ENCODE data around the gene TPX2. TPM values are rescaled to one million over a fixed set of nuclear protein-coding genes. Genes with fewer than 3 reads are reported as not detected.
"Not testable (repeated sequence)": the region's sequence is repeated elsewhere in the genome, so short reads cannot be mapped to it uniquely, and the experiment has no call there.

The TPX2 gene
- total and polyA plus RNA-seq, 10 of the 15 experiments (the other 5 are each of a cell fraction or from before 2014, with no cell fraction given) = 29.7 to 144 (median 89.0) TPM

DNA sequence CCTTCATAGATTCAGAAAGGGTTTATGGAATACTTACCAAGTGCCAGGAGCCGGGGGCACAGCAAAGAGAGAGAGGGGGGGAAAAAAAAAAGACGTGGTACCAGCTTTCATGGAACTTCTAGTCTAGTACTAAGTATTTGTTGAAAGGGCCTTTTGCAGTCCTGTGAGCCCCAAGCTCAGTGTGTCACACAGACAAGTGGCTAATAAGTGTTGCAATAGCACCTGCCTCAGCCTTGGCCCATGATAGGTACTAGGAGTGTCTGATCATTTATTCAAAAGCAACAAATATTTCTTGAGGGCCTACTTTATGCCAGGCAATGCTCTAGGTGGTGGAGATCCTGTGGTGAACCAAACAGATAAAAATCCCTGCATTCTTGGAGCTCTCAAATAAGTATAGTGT, 88.0 kb downstream of the TPX2 start:
- SMC1A ChIA-PET (ENCODE audit: uncharacterized antibody, unreplicated experiment) = no interaction called here
- FAIRE-seq = no peak
- whole genome bisulfite sequencing (ENCODE audit: insufficient coverage, insufficient replicate concordance, low lambda C conversion rate, missing lambda C conversion rate) = 6% methylated on average over 2 of the region's 2 CpGs
- Histone ChIP-seq H3K36me3 (ENCODE audit: control insufficient read depth in 2 of 2, insufficient read depth in 2 of 2, low read length in 1 of 2) (no peaks in the 10 kb centered on the region), H4K20me1 (ENCODE audit: control insufficient read depth, insufficient read depth) (no peaks in the 10 kb centered on the region), H3K27me3 (replicated peaks in 1 of 2; ENCODE audit: control insufficient read depth in 2 of 2, insufficient read depth in 2 of 2, low read length in 1 of 2) (no peaks in the 10 kb centered on the region), H3K4me3 (no peak overlapping the region), H3K4me1 (ENCODE audit: control insufficient read depth, insufficient read depth, low read length) (no peaks in the 10 kb centered on the region), H3K79me2 (ENCODE audit: control insufficient read depth, insufficient read depth, low read length) (no peaks in the 10 kb centered on the region), H2AFZ (ENCODE audit: control insufficient read depth, low read depth, low read length) (no peak overlapping the region), H3K9me3 (replicated peaks; ENCODE audit: control insufficient read depth, insufficient read depth, low read length) (no peaks in the 10 kb centered on the region), H3K27ac (ENCODE audit: control insufficient read depth, insufficient read depth) (no peak overlapping the region), H3K4me2 (ENCODE audit: control insufficient read depth, insufficient read depth) (no peak overlapping the region), H3K9ac (ENCODE audit: control insufficient read depth, insufficient read depth, low read length) (no peak overlapping the region)
- intact Hi-C loops (cut with micrococcal nuclease; ENCODE audit: unreplicated experiment) = no loop called here
- in situ Hi-C loops (cut with MboI) = loop anchor here (10.0 kb wide), 1 partner anchor 828 kb away; no protein-coding TSS in a partner anchor
- ATAC-seq = no peak
- POLR2A ChIA-PET = no interaction called here
- CTCF ChIA-PET = interaction anchor here (0.9 to 8.8 kb wide), 4 partner anchors 9 to 125 kb away, joined by 3 to 109 read pairs (median 4); partner anchors contain the start of genes FOXS1 and PDRG1
- BruUV-seq (replicated peaks) = no TSS peak
- no peak for DNase-seq (ENCODE audit: low read depth, low spot score)
- TF ChIP-seq, protein P1, sequence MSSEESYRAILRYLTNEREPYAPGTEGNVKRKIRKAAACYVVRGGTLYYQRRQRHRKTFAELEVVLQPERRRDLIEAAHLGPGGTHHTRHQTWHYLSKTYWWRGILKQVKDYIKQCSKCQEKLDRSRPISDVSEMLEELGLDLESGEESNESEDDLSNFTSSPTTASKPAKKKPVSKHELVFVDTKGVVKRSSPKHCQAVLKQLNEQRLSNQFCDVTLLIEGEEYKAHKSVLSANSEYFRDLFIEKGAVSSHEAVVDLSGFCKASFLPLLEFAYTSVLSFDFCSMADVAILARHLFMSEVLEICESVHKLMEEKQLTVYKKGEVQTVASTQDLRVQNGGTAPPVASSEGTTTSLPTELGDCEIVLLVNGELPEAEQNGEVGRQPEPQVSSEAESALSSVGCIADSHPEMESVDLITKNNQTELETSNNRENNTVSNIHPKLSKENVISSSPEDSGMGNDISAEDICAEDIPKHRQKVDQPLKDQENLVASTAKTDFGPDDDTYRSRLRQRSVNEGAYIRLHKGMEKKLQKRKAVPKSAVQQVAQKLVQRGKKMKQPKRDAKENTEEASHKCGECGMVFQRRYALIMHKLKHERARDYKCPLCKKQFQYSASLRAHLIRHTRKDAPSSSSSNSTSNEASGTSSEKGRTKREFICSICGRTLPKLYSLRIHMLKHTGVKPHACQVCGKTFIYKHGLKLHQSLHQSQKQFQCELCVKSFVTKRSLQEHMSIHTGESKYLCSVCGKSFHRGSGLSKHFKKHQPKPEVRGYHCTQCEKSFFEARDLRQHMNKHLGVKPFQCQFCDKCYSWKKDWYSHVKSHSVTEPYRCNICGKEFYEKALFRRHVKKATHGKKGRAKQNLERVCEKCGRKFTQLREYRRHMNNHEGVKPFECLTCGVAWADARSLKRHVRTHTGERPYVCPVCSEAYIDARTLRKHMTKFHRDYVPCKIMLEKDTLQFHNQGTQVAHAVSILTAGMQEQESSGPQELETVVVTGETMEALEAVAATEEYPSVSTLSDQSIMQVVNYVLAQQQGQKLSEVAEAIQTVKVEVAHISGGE (CRISPR knock-in tag; IDR thresholded peaks at IDR 0.05) = no peak
- TF ChIP-seq MXI1 (IDR thresholded peaks at IDR 0.05; ENCODE audit: low read depth, low read length) (no peak), RAD21 (IDR thresholded peaks at IDR 0.05; ENCODE audit: insufficient read depth, low read depth, low read length) (no peak), EGR1 (IDR thresholded peaks at IDR 0.05; ENCODE audit: borderline replicate concordance in 1 of 2, low read depth in 2 of 2, low read length in 2 of 2) (no peak), ATF7 (IDR thresholded peaks at IDR 0.05; ENCODE audit: low read depth) (no peak), TCF3 (IDR thresholded peaks at IDR 0.05; ENCODE audit: borderline replicate concordance, insufficient read depth, low read depth, low read length) (no peak)
- TF ChIP-seq, protein P2, sequence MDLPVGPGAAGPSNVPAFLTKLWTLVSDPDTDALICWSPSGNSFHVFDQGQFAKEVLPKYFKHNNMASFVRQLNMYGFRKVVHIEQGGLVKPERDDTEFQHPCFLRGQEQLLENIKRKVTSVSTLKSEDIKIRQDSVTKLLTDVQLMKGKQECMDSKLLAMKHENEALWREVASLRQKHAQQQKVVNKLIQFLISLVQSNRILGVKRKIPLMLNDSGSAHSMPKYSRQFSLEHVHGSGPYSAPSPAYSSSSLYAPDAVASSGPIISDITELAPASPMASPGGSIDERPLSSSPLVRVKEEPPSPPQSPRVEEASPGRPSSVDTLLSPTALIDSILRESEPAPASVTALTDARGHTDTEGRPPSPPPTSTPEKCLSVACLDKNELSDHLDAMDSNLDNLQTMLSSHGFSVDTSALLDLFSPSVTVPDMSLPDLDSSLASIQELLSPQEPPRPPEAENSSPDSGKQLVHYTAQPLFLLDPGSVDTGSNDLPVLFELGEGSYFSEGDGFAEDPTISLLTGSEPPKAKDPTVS (IDR thresholded peaks at IDR 0.05; ENCODE audit: low read depth, low read length) = no peak
- TF ChIP-seq, protein P3, sequence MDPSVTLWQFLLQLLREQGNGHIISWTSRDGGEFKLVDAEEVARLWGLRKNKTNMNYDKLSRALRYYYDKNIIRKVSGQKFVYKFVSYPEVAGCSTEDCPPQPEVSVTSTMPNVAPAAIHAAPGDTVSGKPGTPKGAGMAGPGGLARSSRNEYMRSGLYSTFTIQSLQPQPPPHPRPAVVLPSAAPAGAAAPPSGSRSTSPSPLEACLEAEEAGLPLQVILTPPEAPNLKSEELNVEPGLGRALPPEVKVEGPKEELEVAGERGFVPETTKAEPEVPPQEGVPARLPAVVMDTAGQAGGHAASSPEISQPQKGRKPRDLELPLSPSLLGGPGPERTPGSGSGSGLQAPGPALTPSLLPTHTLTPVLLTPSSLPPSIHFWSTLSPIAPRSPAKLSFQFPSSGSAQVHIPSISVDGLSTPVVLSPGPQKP (IDR thresholded peaks at IDR 0.05; ENCODE audit: low read depth, low read length) = no peak
- RAD21 ChIA-PET (ENCODE audit: unreplicated experiment) = interaction anchor here (1.0 kb wide), 1 partner anchor 9 kb away, joined by 5 read pairs; no protein-coding TSS in a partner anchor

DNA sequence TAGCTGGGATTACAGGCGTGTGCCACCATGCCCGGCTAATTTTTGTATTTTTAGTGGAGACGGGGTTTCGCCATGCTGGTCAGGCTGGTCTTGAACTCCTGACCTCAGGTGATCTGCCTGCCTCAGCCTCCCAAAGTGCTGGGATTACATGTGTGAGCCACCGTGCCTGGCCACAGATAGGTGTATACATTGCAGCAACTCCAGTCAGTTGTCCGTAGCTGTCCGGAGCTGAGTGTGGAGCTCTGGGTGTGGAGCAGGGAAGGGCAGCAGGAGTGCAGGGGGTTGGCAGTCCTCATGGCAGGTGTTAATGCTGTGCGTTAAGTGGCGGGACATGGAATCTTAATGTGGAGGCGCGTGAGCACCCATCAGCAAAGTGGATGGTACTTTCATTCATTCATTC, 88.9 kb downstream of the TPX2 start:
- SMC1A ChIA-PET (ENCODE audit: uncharacterized antibody, unreplicated experiment); BruUV-seq (replicated peaks); intact Hi-C loops (cut with micrococcal nuclease; ENCODE audit: unreplicated experiment); H3K36me3 ChIP-seq (ENCODE audit: control insufficient read depth in 2 of 2, insufficient read depth in 2 of 2, low read length in 1 of 2); H3K4me2 ChIP-seq (ENCODE audit: control insufficient read depth, insufficient read depth); FAIRE-seq; ATAC-seq; H3K9me3 ChIP-seq (replicated peaks; ENCODE audit: control insufficient read depth, insufficient read depth, low read length); H3K4me1 ChIP-seq (ENCODE audit: control insufficient read depth, insufficient read depth, low read length); H3K79me2 ChIP-seq (ENCODE audit: control insufficient read depth, insufficient read depth, low read length); H3K4me3 ChIP-seq; RAD21 ChIA-PET (ENCODE audit: unreplicated experiment); DNase-seq (ENCODE audit: low read depth, low spot score); H3K27ac ChIP-seq (ENCODE audit: control insufficient read depth, insufficient read depth); H2AFZ ChIP-seq (ENCODE audit: control insufficient read depth, low read depth, low read length); H4K20me1 ChIP-seq (ENCODE audit: control insufficient read depth, insufficient read depth); H3K27me3 ChIP-seq (replicated peaks in 1 of 2; ENCODE audit: control insufficient read depth in 2 of 2, insufficient read depth in 2 of 2, low read length in 1 of 2); H3K9ac ChIP-seq (ENCODE audit: control insufficient read depth, insufficient read depth, low read length): not testable (repeated sequence)
- WGBS (ENCODE audit: insufficient coverage, insufficient replicate concordance, low lambda C conversion rate, missing lambda C conversion rate) = 89% methylated on average over 11 of the region's 11 CpGs
- ChIA-PET CTCF (interaction anchor here (1.3 kb wide), 1 partner anchor 124 kb away, joined by 4 read pairs; the partner anchor contains the start of gene PDRG1), POLR2A (interaction anchor here (0.7 kb wide), 1 partner anchor 51 kb away, joined by 8 read pairs; no protein-coding TSS in a partner anchor)
- in situ Hi-C loops (cut with MboI) = loop anchor here (10.0 kb wide), 1 partner anchor 827 kb away; no protein-coding TSS in a partner anchor
